Endometrial microvascular endothelial cells (primary cell): ENCODE measurements around the gene TAF8. TPM values are rescaled to one million over a fixed set of nuclear protein-coding genes. Genes with fewer than 3 reads are reported as not detected.
"Not testable (repeated sequence)": the region's sequence is repeated elsewhere in the genome, so short reads cannot be mapped to it uniquely, and the experiment has no call there.

ENCODE experiments used
- in situ Hi-C: cut with HindIII; loops from 2 replicates; pipeline ENCODE4 v1.10.0; 2017; ENCODE audit warnings: low sequenced_read_pairs, low pct_unique_long_range_greater_than_20kb; ENCODE audit errors: inconsistent ontology term
- total RNA-seq: library from RNA; depleted of rRNA; stranded (reverse); fragments of >200 nt; gene quantifications from one replicate; pipeline ENCODE4 v1.2.3, GENCODE V29; 2015; ENCODE audit errors: inconsistent ontology term

The TAF8 gene
- total RNA-seq: 34.9 TPM

DNA sequence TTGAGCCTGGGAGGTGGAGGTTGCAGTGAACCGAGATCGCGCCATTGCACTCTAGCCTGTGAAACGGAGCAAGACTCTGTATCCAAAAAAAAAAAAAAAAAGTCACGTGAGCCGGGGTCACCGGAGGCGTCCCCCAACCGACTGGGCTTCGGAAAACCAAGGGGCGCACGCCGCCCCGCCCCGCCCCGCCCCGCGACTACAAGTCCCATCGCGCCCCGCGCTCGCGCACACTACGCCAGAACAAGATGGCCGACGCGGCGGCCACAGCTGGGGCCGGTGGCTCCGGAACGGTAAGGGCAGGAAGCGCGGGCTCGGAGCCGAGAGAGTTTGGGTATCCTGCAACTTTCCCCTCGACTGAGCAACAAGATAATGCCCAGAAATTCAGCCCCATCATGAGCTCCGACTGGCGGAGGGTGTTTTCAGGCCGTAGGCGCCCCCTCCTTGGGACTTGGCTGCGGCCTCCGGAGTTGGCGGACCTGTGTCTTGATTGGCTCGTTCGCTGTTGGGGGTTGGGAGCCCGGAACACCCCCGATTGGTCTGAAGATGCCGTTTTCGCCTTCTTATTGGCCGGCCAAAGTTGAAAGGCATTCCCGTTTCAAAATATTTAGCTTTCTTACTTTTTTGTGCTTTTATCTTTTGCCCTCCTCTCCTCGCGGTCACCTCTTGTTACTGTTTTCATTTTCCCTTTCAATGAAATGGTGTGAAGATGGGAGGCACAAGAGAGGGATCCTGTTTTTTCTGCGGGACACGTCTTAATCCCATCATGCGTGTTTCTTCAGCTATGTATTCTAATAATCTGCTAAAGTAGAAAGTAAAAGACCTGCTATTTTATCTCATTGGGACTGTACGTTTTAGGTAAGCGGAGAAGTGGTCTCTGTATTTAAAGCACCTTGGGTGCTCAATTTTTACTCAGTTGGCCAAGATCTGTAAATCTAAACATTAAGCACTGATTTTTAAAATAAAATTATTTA lies at the start of gene TAF8:
TSS of gene TAF8 (plus strand) at position 228 of the 971 bp plus-strand sequence. CDS start at position 246, 18 bp downstream.
- in situ Hi-C loops: no loop called here

- in situ Hi-C loops: no loop called here
Measured at GRCh38 chr6:42001506-42001905, 48.8 kb upstream of the TAF8 start.

DNA sequence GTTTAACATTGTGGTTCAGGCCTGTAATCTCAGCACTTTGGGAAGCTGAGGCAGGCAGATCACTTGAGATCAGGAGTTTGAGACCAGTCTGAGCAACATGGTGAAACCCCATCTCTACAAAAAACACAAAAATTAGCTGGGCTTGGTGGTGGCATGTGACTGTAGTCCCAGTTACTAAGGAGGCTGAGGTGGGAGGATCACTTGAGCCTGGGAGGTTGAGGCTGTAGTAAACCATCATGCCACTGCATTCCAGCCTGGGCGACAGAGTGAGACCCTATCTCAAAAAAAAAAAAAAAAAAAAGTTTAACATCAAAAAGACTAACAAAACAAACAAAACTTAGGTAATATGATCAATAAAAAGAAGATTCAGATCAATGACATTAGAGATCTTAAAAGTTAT lies 46.7 kb upstream of the TAF8 start:
- in situ Hi-C loops: not testable (repeated sequence)

DNA sequence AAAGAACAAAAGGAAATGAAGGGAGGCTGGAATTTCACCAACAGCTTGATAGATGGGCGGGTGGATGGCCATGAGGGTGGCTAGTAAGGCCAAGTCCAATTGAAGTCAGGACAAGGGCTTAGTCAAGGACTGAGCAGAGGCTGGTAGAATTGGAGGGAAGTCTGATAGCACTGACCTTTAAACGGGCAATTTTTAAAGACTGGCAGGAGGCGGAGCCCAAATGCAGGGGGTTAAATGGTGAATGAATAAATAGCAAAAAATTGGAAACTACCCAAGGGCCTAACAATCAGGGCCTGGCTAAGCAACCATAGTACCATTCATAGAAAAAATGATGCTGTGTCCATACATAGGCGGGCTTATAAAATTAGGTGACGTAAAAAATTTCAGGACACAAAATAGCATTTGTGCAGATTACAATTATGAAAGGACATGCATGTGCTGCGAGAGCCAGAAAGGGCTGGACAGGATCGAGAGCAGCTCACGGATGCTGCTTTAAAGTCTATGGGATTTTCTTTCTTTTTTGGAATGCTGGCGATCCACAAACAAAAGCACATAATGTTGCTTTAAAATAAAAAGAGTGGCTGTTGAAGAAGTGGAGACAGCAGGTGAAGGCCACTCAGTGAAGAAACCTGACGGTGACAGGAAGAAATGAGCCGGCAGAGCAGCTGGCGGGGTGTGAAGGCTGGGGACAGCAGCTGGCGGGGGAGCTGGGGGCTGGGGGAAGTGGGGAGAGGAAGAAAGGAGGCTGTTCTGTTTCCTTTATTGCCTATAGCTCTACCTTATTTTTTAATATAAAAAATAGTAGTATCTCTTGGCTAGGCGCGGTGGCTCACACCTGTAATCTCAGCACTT lies 42.8 kb upstream of the TAF8 start:
- in situ Hi-C loops: no loop called here

DNA sequence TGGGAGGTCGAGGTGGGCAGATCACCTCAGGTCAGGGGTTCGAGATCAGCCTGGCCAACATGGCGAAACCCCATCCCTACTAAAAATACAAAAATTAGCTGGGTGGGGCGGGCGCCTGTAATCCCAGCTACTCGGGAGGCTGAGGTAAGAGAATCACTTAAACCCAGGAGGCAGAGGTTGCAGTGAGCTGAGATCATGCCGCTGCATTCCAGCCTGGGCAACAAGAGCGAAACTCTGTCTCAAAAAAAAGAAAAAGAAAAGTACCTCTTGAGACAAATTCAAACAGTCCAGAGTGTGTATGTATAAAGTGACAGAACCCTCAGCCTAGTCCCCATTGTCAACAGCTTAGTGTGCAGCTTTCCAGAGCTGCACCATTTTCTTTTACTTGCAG lies 42.2 kb upstream of the TAF8 start:
- in situ Hi-C loops: not testable (repeated sequence)

DNA sequence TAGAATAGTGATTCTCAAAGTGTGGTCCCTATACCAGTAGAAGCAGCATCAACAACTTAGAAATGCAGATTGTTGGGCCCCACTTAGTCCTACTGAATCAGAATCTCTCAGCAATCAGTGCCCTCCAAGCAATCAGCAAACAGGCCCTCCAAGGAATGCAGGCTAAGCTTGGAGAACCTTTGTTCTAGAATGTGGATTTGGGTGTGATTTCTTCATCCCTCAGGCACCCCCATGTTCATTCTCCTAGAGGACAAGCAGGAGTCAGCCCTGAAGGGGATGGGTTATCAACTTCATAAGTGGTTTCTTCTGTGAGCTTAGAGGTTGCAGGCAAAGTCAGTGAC lies 40.5 kb upstream of the TAF8 start:
- in situ Hi-C loops: no loop called here

- in situ Hi-C loops: no loop called here
Measured at GRCh38 chr6:42010185-42010891, 40.0 kb upstream of the TAF8 start.

DNA sequence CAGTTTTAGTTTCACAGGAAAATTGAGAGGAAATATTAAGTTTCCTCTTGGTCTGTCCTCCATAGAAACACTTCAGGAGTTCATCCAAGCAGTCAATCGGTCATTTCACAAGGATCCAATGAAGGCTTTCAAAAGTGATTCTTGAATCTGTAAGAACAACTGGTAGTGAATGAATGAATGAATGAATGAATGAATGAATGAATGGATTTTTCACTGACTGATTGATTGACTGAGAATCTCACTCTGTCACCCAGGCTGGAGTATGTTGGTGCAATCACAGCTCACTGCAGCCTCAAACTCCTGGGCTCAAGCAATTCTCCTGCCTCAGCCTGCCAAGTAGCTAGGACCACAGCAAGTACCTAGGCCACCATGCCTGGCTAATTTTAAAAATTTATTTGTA lies 39.4 kb upstream of the TAF8 start:
- in situ Hi-C loops: no loop called here

DNA sequence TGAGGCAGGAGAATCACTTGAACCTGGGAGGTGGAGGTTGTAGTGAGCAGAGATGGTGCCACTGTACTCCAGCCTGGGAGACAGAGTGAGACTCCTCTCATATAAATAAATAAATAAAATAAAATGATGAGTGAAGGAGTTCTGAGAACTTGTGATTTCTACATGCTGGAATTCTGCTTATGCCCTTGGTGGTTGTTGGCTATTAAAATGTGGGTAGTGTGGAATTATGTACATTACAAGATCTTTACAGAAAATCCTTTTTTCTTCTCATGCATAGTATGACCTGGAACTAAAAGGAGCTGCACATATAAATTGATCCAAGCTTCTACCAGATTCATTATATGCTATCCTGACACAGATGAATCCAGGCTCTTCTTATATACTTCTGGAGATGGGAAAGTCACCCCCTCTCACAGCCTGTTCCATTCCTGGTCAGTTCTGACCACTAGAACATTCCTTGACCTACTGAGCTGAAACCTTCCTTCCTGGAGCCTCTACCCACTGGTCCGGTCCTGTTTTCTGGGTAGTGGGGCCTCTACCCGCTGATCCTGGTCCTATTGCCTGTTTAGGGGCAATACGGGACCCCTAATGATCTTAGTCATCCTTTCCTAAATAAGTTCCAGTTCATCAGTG lies 37.7 kb upstream of the TAF8 start:
- in situ Hi-C loops: no loop called here

- in situ Hi-C loops: no loop called here
Measured at GRCh38 chr6:42013134-42013516, 37.2 kb upstream of the TAF8 start.

DNA sequence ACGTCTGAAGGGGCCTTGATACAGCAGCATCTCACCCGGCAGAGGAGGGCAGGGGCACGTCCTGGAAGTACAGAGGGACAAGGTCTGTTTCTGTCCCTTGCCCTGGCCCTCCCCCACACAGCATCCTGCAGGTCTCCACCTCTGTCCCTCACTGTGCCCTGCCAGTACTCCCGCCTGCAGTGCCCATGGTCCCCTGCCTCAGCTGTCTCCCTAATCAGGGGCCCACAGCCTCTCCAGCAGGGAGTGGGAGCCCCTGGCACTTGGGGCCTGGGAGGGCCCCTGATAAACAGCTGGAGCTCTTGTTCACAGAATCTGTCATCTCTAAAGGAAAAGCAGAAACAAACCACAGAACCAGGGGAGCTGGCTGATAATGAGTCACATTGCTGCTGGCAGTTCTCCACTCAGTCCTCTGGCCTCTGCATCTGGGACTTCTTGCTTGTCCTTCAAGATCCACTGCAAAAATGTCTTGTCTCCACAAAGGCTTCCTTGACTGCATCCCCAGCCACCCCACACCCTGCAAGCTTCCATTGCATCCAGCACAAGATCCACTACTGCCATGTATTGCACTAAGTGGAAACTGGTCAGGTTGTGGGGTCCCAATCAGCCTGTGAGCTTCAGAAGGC lies 33.2 kb upstream of the TAF8 start:
- in situ Hi-C loops: no loop called here

- in situ Hi-C loops: no loop called here
Measured at GRCh38 chr6:42020967-42021366, 29.4 kb upstream of the TAF8 start.

GRCh38 chr6:42021847-42022754 lies 28.2 kb upstream of the TAF8 start:
- in situ Hi-C loops: no loop called here

GRCh38 chr6:42022755-42023384 lies 27.5 kb upstream of the TAF8 start:
- in situ Hi-C loops: no loop called here

- in situ Hi-C loops: loop anchor here (25.0 kb wide), 2 partner anchors 88 to 238 kb away; partner anchors contain the start of genes CCND3, FRS3, PRICKLE4 and TOMM6
Measured at GRCh38 chr6:42025066-42025844, 25.1 kb upstream of the TAF8 start.

DNA sequence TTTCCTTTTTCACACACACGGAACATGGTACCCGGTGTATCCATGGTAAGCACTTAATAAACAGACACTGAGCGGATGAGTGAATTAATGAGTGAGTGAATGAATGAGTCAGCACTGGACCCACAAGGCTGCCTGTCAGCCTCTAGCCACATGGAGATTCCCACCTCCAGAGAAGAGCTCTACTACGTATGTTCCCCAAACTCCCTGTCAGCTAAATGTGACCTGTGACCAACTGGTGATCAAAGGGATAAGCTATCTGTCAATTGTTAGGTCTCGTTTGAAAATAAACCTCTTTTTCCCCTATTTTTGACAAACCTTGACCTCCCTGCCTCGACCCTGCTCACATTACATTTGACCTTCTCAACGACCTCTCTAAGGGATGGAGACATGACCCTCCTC lies 24.5 kb upstream of the TAF8 start:
- in situ Hi-C loops: loop anchor here (25.0 kb wide), 2 partner anchors 89 to 239 kb away; partner anchors contain the start of genes CCND3, FRS3, PRICKLE4 and TOMM6
